ACHN (cell line): ENCODE measurements around the gene TFR2.
A peak's percentile ranks its signal among the peaks of the same experiment; 100 is the strongest.
"Not testable (repeated sequence)": the region's sequence is repeated elsewhere in the genome, so short reads cannot be mapped to it uniquely, and the experiment has no call there.

ENCODE experiments used
- DNase-seq: peaks from one replicate; pipeline ENCODE4 v3.0.0-alpha.2; 2015
- in situ Hi-C: cut with HindIII; loops from 2 replicates; pipeline ENCODE4 v1.10.0; 2017; ENCODE audit warnings: low sequenced_read_pairs, low pct_ligation_motif_present, low pct_unique_long_range_greater_than_20kb

The TFR2 gene

DNA sequence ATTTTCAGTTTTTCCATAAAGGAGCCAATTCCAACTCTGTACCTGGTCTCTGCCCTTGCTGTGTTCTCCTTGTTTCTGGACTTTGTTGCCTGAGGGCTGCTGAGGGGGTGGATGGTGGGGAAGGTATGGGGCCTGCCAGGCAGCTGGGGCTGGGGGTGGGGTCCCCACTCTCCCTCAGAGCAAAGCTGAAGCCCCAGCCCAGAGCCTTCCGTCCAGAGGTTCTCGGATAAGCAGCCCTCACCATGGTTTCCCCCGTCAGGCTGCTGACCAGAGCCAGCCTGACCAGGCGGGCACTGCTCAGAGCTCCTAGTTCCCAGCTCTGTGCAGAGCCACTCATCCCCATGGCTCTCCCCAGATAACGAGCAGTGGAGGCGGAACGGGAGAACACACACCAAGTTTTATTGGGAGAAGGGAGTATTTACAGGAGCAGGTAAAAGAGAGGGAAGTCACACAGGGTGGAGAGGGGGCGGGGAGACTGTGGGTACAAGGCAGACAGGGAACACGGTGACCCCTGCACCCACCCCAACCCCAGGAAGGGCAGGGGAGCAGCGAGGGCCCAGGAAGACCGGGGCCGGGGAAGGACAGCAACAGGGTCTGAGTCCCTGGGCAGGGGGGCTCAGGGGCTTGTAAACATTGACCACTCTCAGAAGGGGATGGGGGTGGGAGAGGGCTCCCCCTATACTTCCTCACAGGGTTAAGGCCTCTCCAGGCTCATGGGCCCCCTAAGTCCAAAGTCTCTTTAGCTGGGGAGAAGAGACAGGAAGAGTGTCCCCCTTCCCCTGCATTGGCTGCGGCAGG, 38.0 kb upstream of the TFR2 start:
- DNase-seq, result no peak
- in situ Hi-C loops, result no loop called here

DNA sequence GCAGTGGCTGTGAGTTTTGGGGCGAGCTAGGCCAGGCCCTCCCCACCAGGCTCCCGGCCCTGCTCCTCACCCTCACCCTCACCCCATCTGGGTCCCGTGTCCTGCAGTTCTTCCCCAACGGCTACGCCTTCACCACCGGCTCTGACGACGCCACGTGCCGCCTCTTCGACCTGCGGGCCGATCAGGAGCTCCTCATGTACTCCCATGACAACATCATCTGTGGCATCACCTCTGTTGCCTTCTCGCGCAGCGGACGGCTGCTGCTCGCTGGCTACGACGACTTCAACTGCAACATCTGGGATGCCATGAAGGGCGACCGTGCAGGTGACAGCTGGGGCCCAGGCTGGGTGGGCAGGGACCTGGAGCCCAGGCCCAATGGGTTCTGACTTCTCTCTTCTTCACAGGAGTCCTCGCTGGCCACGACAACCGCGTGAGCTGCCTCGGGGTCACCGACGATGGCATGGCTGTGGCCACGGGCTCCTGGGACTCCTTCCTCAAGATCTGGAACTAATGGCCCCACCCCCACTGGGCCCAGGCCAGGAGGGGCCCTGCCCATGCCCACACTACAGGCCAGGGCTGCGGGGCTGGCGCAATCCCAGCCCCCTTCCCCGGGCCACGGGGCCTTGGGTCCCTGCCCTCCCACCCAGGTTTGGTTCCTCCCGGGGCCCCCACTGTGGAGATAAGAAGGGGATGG, 37.1 kb upstream of the TFR2 start:
- no peak for DNase-seq
- in situ Hi-C loops, result no loop called here

DNA sequence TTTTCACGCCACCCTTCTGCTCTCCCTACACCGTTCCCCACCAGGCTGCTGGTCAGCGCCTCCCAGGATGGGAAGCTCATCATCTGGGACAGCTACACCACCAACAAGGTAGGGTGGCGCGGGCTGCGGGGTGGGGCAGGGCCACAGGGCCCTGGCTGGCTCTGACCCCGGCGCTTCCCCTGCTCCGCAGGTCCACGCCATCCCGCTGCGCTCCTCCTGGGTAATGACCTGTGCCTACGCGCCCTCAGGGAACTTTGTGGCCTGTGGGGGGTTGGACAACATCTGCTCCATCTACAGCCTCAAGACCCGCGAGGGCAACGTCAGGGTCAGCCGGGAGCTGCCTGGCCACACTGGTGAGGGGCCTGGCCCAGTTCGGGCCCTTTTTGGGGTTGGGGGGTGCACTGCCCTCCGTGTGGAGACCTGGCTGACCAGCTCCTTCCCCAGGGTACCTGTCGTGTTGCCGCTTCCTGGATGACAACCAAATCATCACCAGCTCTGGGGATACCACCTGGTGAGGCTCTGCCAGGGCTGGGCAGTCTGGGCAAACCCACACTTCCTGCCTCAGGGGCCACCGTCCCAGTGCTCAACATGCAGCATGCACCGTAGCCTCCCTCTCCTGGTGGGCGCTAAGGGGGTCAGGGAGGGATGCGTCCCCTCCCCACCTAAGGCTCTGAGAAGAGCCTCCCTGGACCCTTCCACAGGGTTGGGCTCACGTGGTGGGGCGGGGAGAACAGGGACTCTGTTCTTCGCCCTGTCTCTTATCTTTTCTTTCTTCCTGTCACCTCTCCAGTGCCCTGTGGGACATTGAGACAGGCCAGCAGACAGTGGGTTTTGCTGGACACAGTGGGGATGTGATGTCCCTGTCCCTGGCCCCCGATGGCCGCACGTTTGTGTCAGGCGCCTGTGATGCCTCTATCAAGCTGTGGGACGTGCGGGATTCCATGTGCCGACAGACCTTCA, 36.2 kb upstream of the TFR2 start:
- in situ Hi-C loops, result no loop called here
- DNase-seq, result no peak

DNA sequence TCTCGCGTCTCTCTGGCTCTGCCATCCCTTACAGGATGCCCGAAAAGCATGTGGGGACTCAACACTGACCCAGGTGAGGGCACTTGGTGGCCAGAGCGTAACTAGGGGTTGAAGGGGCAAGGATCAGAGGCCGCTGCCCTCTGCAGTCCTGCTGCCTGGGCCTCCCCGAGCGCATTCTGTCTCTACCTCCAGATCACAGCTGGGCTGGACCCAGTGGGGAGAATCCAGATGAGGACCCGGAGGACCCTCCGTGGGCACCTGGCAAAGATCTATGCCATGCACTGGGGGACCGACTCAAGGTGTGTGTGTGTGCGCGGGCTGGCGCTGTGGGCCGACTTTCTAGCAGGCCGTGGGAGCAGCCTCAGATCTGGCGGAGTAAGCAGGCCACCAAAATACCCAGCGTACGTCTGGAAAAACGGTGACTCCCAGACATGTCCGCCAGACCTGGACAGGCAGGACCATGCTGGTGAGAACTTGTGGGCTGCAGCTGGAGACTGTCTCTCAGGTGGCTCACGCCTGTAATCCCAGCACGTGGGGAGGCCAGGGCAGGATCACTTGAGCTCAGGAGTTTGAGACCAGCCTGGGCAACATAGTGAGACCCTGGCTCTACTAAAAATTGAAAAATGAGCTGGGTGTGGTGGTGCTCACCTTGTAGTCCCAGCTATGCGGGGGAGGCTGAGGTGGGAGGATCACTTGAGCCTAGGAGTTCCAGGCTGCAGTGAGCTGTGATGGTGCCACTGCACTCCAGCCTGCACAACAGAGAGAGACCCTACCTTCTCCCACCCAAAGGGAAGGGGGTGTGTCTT, 35.4 kb upstream of the TFR2 start:
- in situ Hi-C loops, result no loop called here
- no peak for DNase-seq

DNA sequence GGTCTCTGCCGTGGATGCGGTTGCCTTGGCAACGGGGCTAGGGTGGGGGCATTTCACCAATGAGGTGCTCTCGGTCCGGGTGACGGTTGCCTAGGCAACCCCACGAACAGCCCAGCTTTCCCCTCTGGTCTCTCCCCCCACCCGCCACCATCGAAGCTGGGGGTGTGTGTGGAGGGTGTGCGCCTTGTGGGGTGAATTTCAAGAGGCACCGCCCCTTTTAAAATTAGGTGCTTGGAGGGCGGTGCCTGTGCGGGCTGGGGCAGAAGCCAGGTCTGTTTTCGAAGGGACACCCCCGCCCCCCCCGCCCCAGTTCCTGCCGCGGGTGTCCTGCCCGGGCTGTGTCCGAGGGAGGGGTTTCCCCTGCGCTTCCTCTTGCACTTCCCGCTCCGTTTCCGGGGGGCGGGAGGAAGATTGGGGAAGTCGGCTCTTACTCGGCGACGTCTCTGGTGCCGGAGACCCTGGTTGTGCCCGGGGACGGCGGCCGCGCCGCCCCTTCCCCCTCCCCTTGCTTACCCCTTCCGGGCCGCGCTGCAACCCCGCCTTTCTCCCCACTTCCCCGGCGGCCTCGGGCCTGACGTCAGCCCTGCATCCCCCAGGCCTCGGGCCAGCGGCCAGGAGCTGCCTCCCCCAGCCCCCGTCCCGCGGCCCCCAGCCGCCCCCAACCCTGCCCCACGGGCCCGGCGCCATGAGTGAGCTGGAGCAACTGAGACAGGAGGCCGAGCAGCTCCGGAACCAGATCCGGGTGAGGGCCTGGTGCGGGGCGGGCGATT, 34.4 kb upstream of the TFR2 start:
- in situ Hi-C loops, result no loop called here
- peak; percentile 59 for DNase-seq

DNA sequence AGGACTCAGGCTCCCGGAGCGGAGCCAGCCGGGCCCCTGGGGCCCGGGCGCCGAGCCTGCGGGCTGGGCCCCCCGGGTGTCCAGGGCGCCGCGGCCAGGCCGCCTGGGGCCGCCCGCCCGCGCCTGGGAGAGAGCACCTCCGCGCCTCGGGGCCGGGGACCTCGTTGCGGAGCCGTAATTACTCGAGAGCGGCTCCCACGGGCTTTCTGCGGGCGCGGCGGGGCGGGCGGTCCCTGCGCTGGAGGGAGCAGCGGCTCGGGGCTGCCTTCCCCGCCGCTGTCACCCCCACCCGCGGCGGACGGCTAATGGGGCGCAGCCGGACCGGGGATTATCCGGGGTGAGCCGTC, 33.7 kb upstream of the TFR2 start:
- in situ Hi-C loops, result no loop called here

DNA sequence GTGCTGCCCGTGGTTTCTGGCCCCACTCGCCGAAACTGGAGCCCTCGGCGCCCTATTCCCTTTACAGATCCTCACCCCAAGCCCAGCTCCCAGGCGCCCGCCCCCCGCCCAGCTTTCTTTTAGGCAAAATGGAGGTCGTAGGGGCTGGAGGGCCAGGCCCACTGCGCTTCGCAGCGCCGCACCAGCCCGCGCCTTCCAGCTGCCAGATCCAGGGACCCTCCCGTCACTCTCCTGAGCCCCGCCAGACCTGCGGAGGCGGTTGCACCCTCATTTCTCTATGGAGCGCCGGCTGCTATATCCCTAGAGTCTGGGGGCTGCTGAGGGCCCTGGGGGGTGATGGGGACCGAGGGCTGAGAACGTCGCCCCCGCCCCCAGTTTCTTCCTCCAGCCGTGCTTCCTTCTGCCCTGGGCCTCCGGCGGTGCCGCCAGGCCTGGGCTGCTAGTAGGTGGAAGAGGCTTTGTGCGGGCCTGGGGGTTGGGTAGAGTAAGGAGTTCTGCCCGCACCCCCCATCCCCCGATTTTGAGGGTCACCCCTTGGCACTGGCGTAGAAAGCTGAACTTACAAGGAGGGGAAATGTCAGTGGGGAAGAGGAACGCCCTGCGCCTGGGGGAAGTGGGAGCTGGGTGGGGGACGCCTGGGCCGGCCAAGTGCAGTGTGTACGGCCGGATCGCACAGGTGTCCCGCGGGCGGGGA, 33.2 kb upstream of the TFR2 start:
- in situ Hi-C loops, result no loop called here
- peak; percentile 28 for DNase-seq

More for the DNA sequence above, 33.7 kb upstream of the TFR2 start:
- peak; percentile 27 for DNase-seq

DNA sequence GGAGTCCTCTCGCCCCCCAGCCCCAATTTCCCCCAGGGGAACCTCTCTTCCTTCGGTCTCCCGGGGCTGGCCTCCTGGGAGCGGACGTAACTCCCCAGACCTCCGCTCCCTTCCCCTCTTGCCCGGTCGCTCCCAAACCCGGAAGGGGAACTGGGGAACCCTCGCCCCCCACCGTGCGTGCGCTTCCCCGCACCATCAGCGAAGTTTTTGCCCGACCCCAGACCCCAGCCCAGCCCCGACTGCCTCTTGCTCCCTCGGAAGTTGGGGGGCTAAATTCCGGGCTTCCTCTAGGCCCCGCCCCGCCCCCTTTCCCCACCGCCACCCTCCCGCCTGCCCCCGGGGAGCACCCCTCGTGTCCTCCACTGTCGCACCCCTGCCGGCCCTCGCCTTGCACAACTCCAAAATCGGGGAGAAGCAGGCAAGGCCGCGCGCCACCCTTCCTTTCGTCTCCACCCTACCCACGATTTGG, 32.6 kb upstream of the TFR2 start:
- peak; percentile 21 for DNase-seq
- in situ Hi-C loops, result no loop called here

DNA sequence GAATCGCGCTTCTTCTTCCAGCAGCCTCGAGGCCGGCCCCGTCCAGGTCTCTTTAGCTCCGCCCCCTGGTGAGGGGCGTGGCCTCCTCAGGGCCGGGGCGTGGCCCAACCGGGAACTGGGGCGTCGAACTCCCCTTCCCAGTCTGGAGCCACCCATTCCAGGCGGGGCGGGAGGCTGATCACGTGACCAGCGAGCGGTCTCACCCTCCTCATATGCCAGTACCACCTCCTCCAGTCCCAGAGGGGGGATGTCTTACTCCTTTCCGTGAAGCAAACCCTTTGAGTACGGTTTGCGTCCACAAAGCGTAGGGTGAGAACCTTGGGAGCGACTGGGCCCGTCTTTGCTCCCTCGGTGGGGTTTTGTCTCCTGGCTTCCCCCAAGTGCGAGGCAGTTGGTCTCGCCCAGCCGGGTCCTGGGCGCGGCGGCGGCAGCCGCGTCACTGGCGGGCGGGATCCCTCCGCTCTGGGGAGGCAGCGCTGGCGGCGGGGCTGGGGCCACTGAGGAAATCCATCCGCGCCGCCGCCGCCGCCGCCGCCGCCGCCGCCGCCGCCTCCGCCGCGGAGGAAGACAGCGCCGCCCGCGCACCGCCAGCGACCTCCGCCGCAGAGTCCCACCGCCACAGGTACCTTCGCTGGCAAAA, 32.1 kb upstream of the TFR2 start, which contains the start of gene GNB2:
Gene GNB2, plus strand, starts transcription at position 439 of the 640 bp plus-strand sequence. CDS start 2,526 bp downstream, outside the sequence.
- DNase-seq, result peak; percentile 99
- in situ Hi-C loops, result no loop called here

DNA sequence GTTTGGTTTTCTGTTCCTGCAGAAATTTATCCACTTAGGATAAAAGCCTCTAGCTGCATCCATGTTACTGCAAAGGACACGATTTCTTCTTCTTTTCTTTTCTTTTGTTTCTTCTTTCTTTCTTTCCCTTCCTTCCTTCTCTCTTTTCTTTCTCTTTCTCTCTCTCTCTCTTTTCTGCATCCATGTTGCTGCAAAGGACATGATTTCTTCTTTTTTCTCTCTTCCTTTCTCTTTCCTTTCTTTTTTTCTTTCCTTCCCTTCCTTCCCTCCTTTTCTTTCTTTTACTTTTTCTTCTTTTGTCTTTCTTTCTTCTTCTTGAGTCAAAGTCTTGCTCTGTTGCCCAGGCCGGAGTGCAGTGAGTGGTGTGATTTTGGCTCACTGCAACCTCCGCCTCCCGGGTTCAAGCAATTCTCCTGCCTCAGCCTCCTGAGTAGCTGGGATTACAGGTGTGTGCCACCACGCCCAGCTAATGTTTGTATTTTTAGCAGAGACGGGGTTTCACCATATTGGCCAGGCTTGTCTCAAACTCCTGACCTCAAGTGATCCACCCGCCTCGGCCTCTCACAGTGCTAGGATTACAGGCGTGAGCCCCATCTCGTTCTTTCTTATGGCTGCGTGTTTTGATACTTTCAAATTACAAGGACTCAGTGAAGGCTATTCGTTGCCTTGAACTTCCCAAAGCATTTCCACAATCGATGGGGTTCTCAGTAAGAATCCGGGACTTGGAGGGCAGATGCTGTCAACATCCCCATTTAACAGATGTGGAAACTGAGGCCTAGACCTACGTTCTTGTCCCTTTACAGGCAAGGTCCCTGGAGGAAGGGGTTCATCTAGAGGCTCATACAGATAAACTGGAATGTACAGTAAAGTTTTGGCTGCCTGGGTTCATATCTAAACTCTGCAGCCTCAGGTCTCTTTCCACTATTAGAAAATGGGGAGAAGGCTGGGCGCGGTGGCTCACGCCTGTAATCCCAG, 30.3 kb upstream of the TFR2 start:
- no peak for DNase-seq
- in situ Hi-C loops, result no loop called here

DNA sequence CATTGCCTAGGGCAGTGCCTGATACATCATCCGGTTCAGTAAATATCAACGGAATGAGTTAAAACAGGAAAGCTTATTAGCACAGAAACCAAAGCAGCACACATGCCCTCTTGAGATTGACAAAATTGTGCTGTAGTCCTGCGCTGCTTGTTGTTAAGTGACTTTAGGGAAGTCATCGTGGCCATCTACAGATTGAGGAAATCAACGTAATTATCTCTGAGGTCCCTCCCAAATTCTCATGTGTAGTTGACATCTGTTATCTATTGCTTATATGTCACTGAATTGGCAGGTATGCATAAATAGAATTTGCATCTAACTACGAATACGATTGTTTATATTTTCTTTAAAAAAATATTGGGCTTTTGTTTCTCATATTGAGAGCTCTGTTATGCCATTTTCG, 28.7 kb upstream of the TFR2 start:
- DNase-seq, result no peak
- in situ Hi-C loops, result no loop called here

DNA sequence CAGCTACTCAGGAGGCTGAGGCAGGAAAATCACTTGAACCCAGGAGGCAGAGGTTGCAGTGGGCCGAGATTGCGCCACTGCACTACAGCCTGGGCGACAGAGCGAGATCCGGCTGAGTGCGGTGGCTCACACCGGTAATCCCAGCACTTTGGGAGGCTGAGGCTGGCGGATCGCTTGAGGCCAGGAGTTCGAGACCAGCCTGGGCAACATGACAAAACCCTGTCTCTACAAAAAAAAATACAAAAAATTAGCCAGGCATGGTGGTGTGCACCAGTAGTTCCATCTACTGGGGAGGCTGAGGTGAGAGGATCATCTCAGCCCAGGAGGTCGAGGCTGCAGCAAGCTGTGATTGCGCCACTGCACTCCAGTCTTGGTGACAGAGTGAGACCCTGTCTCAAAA, 27.8 kb upstream of the TFR2 start:
- in situ Hi-C loops, result not testable (repeated sequence)

DNA sequence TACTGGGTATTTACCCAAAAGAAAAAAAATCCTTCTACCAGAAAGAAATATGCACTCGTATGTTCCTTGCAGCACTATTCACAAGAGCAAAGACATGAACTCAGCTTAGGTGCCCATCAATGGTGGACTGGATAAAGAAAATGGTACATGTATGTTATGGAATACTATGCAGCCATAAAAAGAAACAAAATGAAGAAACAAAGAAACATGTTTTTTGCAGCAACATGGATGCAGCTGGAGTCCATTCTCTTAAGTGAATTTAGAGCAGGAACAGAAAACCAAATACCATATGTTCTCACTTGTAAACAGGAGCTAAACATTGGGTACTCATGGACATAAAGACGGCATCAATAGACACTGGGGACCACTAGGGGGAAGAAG, 26.7 kb upstream of the TFR2 start:
- in situ Hi-C loops, result no loop called here
- no peak for DNase-seq

More for the DNA sequence above, 27.8 kb upstream of the TFR2 start:
- not testable (repeated sequence) for DNase-seq

DNA sequence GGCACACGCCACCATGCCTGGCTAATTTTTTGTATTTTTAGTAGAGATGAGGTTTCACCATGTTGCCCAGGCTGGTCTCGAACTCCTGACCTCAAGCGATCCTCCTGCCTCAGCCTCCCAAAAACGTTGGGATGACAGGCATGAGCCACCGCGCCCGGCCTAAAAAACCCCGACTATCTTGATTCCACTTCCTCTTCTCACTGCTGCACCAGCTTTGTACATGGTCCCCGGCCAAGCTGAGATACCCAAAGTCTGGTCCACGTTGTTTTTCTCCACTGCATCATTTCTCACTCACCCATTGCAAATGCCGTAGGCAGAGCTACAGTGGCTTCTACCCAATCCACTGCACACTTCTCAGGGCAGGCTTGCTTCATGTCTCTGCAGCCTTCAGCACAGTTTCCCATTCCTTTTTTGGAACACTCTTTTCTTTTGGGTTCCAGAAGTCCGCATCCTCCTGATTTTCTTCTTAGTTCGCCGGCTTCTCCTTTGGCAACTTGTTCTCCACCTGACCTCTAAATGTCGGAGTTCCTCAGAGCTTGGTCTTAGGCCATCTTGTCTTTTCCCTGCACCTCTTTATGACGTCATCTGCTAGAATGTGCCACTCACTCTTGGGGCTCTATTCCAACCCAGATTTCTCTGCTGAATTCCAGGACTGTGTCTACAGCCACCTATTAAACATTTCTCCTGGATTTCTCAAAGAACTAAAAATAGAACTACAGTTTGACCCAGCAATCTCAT, 26.1 kb upstream of the TFR2 start:
- DNase-seq, result no peak
- in situ Hi-C loops, result no loop called here

DNA sequence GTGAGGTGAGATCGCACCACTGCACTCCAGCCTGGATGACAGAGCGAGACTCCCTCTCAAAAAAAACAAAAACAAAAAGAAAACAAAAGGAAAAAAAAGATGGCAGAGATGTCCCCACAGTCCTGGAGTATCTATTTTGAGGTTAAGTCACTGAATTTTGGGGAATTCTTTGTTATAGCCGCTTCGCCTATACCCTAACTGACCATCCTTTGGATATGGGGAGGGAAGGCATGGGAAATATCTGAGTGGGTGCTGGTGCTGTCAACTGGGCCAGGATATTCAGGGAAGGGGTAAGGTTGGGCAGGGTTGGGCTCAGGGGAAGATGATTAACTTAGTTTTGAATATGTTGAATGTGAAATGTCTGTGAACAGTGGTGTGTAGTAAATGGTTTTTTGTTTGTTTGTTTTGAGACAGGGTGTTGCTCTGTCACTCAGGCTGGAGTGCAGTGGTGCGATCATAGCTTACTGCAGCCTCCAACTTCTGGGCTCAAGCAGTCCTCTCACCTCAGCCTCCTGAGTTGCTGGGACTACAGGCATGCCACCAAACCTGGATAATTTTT, 23.9 kb upstream of the TFR2 start:
- in situ Hi-C loops, result no loop called here
- no peak for DNase-seq
